ENCODE data around the gene PTPRZ1.

Gene PTPRZ1

GRCh38 chr7:121960678-121961077 lies 87.7 kb downstream of the PTPRZ1 start:
- no peak for DNase-seq

GRCh38 chr7:121961089-121961867 lies 88.3 kb downstream of the PTPRZ1 start:
- DNase-seq: no peak

- no peak for DNase-seq
These were observed 93.4 kb downstream of the PTPRZ1 start for GRCh38 chr7:121966276-121966934.

- no peak for DNase-seq
These were observed 94.0 kb downstream of the PTPRZ1 start for GRCh38 chr7:121966935-121967332.

GRCh38 chr7:121985476-121986030 lies 112.6 kb downstream of the PTPRZ1 start:
- DNase-seq: no peak

GRCh38 chr7:121992068-121992467 lies 119.1 kb downstream of the PTPRZ1 start:
- DNase-seq: no peak

GRCh38 chr7:121994625-121995410 lies 121.9 kb downstream of the PTPRZ1 start:
- DNase-seq: peak; percentile 17

GRCh38 chr7:122006687-122007086 lies 133.7 kb downstream of the PTPRZ1 start:
- DNase-seq: no peak

- no peak for DNase-seq
These were observed 137.2 kb downstream of the PTPRZ1 start for GRCh38 chr7:122010116-122010515.

- no peak for DNase-seq
These were observed 140.1 kb downstream of the PTPRZ1 start for GRCh38 chr7:122013065-122013464.

GRCh38 chr7:122013630-122014029 lies 140.7 kb downstream of the PTPRZ1 start:
- DNase-seq: no peak

- no peak for DNase-seq
These were observed 141.7 kb downstream of the PTPRZ1 start for GRCh38 chr7:122014697-122015096.

GRCh38 chr7:122018032-122018431 lies 145.1 kb downstream of the PTPRZ1 start:
- no peak for DNase-seq

GRCh38 chr7:122027058-122027457 lies 154.1 kb downstream of the PTPRZ1 start:
- no peak for DNase-seq

- DNase-seq: no peak
These were observed 160.7 kb downstream of the PTPRZ1 start for GRCh38 chr7:122033641-122034040.

- no peak for DNase-seq
These were observed 162.9 kb downstream of the PTPRZ1 start for GRCh38 chr7:122035876-122036275.

- DNase-seq: no peak
These were observed 165.2 kb downstream of the PTPRZ1 start for GRCh38 chr7:122038134-122038533.

GRCh38 chr7:122038904-122039303 lies 165.9 kb downstream of the PTPRZ1 start:
- no peak for DNase-seq

- no peak for DNase-seq
These were observed 167.2 kb downstream of the PTPRZ1 start for GRCh38 chr7:122040147-122040546.

- no peak for DNase-seq
These were observed 173.4 kb downstream of the PTPRZ1 start for GRCh38 chr7:122046402-122046801.

GRCh38 chr7:122054393-122054792 lies 181.4 kb downstream of the PTPRZ1 start:
- no peak for DNase-seq

GRCh38 chr7:122055073-122055472 lies 182.1 kb downstream of the PTPRZ1 start:
- DNase-seq: no peak

- no peak for DNase-seq
These were observed 184.0 kb downstream of the PTPRZ1 start for GRCh38 chr7:122056977-122057376.

All from CD4-positive, alpha-beta T cell treated with Interleukin-4 for 4 hours (primary cell).